Nephron (organoid): Measurements from ENCODE around the gene PDLIM5.
A peak's percentile ranks its signal among the peaks of the same experiment; 100 is the strongest.

Experiments used
- H3K27ac Mint-ChIP-seq, 3 experiments: 2 replicates each; pipeline ENCODE4 v1.8.0; 2020; ENCODE audit warnings: mixed read lengths in 3 of 3, mild to moderate bottlenecking in 2 of 3, moderate library complexity in 1 of 3
- H3K27me3 Mint-ChIP-seq: 2 replicates; pipeline ENCODE4 v1.8.0; 2021; ENCODE audit warnings: low read depth, mild to moderate bottlenecking, moderate library complexity, mixed read lengths
- H3K36me3 Mint-ChIP-seq: 2 replicates; pipeline ENCODE4 v1.8.0; 2020; ENCODE audit warnings: low read depth, mixed read lengths
- H3K4me1 Mint-ChIP-seq: 2 replicates; pipeline ENCODE4 v1.8.0; 2020; ENCODE audit warnings: mixed read lengths
- H3K4me3 Mint-ChIP-seq, 3 experiments: 2 replicates each; pipeline ENCODE4 v1.8.0; 2020; ENCODE audit warnings: mild to moderate bottlenecking in 3 of 3, mixed read lengths in 3 of 3, moderate library complexity in 2 of 3
- H3K9me3 Mint-ChIP-seq: 2 replicates; pipeline ENCODE4 v1.8.0; 2020; ENCODE audit warnings: mixed read lengths
- TF ChIP-seq, protein P1 (sequence below), 3 experiments: fragments of 200-600 bp; sonication (generic); IDR thresholded peaks; one replicate each; pipeline ENCODE4 v1.5.0; 2021; ENCODE audit warnings: antibody characterized with exemption in 3 of 3; ENCODE audit not compliant: unreplicated experiment in 3 of 3

The PDLIM5 gene

DNA sequence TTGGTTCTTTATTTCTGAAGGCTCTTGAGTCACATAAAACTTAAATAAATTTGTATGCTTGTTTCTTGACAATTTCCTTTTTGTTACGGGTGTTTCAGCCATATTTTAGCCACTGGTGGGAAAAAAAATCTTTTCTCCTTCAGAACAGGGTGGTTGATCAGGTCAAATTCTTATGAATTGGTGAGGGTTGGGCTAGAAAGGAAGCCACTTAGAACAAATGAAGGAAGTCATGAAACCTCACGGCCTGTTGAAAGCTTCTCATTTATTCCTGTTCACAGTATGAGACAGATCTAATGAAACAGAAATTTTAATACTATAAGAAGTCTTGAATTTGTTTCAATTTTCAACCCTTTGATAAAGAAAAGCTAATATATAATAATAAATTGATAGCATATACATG, 12.1 kb upstream of the PDLIM5 start:
- no peak overlapping the region for H3K27ac Mint-ChIP-seq
- TF ChIP-seq, protein P1, sequence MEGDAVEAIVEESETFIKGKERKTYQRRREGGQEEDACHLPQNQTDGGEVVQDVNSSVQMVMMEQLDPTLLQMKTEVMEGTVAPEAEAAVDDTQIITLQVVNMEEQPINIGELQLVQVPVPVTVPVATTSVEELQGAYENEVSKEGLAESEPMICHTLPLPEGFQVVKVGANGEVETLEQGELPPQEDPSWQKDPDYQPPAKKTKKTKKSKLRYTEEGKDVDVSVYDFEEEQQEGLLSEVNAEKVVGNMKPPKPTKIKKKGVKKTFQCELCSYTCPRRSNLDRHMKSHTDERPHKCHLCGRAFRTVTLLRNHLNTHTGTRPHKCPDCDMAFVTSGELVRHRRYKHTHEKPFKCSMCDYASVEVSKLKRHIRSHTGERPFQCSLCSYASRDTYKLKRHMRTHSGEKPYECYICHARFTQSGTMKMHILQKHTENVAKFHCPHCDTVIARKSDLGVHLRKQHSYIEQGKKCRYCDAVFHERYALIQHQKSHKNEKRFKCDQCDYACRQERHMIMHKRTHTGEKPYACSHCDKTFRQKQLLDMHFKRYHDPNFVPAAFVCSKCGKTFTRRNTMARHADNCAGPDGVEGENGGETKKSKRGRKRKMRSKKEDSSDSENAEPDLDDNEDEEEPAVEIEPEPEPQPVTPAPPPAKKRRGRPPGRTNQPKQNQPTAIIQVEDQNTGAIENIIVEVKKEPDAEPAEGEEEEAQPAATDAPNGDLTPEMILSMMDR (IDR thresholded peaks at IDR 0.05; ENCODE audit: unreplicated experiment in 3 of 3): no peak
- no peaks in the 10 kb centered on the region for H3K9me3 Mint-ChIP-seq
- no peak overlapping the region for H3K4me3 Mint-ChIP-seq
- H3K27me3 Mint-ChIP-seq: peaks cover 4% of the 10 kb centered on the region
- peaks cover 4% of the 10 kb centered on the region for H3K4me1 Mint-ChIP-seq
- no peaks in the 10 kb centered on the region for H3K36me3 Mint-ChIP-seq

DNA sequence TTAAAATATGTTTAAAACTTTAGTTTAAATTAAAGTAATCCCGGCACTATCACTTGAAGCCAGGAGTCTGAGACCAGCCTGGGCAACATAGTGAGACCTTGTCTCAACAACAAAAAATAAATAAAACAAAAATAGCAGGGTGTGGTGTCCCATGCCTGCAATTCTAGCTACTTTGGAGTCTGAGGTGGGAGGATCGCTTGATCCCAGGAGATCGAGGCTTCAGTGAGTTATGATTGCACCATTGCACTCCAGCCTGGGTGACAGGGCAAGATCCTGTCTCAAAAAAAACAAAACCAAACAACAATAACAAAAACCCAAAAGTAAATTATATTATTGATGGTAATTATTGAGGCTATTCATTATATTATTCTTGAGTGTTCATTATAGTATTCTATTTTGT, 9.9 kb upstream of the PDLIM5 start:
- peaks cover 4% of the 10 kb centered on the region for H3K4me1 Mint-ChIP-seq
- peaks cover under 1% of the 10 kb centered on the region for H3K27me3 Mint-ChIP-seq
- H3K4me3 Mint-ChIP-seq: no peak overlapping the region
- no peaks in the 10 kb centered on the region for H3K36me3 Mint-ChIP-seq
- TF ChIP-seq, protein P1 (IDR thresholded peaks at IDR 0.05; ENCODE audit: unreplicated experiment in 3 of 3): no peak
- H3K9me3 Mint-ChIP-seq: no peaks in the 10 kb centered on the region
- H3K27ac Mint-ChIP-seq: no peak overlapping the region

DNA sequence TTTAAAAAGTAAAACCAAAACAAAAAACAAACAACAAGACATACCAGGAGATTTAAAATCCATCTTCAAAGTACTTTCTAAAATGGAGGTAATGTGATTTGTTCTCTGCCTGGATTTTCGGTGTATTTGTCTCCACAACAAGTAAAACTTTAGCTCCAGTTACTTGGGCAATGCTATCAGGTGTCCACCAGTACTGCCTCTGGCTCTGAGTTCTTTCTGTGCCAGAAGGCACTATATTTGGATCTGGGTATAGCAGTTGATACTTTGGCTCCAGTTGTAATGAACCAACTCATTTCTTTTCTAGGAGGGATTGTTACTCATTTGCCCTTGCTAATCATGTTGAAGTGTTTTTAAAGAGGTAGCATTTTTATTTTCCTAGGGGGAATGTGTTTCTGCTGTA, 9.5 kb upstream of the PDLIM5 start:
- H3K36me3 Mint-ChIP-seq: no peaks in the 10 kb centered on the region
- no peaks in the 10 kb centered on the region for H3K9me3 Mint-ChIP-seq
- no peak overlapping the region for H3K4me3 Mint-ChIP-seq
- TF ChIP-seq, protein P1 (IDR thresholded peaks at IDR 0.05; ENCODE audit: unreplicated experiment in 3 of 3): no peak
- no peaks in the 10 kb centered on the region for H3K27me3 Mint-ChIP-seq
- H3K4me1 Mint-ChIP-seq: peaks cover 4% of the 10 kb centered on the region
- H3K27ac Mint-ChIP-seq: no peak overlapping the region

DNA sequence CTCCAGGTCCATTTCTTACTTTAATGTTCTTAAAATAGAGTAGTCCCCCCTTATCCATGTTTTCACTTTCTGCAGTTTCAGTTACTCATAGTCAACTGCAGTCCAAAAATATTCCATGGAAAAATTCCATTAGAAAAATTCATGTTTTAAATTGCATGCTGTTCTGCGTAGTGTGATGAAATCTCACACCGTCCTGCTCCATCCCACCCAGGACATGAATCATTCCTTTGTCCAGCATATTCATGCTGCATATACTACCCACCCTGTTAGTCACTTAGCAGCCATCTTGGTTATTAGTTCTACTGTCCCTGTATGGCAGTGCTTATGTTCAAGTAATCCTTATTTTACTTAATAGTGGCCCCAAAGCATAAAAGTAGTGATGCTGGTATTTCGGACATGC, 5.4 kb upstream of the PDLIM5 start:
- TF ChIP-seq, protein P1 (IDR thresholded peaks at IDR 0.05; ENCODE audit: unreplicated experiment in 3 of 3): no peak
- Mint-ChIP-seq H3K27me3 (no peaks in the 10 kb centered on the region), H3K9me3 (no peaks in the 10 kb centered on the region), H3K27ac (no peak overlapping the region), H3K36me3 (no peaks in the 10 kb centered on the region), H3K4me1 (peaks cover 10% of the 10 kb centered on the region), H3K4me3 (no peak overlapping the region)

DNA sequence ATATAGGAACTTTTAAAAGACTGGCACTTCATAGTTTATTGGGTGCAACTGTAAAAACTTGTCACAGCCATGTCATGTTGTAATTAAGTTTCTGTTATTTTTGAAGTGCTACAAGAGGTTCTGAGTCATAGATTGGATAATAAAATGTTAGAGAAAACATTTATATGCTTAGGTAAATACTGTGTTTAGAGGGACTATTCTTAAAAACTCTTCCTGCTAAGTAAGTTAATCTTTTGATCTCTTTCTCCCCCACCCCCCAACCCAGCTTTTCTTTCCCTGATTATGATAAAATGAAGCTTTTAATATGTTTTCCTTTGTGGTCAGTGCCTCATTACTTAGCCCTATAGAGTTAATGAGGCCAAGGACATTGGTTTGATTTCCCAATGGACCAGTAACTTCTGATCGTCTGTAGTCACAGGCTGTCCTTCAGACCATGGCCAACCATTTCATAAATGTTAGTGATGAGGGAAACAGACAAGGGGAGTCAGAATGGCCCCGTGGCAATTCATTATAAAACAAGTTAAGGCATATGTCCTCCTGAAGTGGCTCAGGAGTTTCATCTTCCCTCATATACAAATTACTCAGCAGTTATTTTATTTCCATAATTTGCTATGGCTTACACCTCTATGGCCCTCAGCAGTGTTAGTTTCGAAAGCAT, 3.9 kb upstream of the PDLIM5 start:
- Mint-ChIP-seq H3K4me1 (peaks cover 8% of the 10 kb centered on the region), H3K27me3 (no peaks in the 10 kb centered on the region), H3K9me3 (no peaks in the 10 kb centered on the region), H3K27ac (no peak overlapping the region), H3K36me3 (no peaks in the 10 kb centered on the region), H3K4me3 (no peak overlapping the region)
- TF ChIP-seq, protein P1 (IDR thresholded peaks at IDR 0.05; ENCODE audit: unreplicated experiment in 3 of 3): no peak

DNA sequence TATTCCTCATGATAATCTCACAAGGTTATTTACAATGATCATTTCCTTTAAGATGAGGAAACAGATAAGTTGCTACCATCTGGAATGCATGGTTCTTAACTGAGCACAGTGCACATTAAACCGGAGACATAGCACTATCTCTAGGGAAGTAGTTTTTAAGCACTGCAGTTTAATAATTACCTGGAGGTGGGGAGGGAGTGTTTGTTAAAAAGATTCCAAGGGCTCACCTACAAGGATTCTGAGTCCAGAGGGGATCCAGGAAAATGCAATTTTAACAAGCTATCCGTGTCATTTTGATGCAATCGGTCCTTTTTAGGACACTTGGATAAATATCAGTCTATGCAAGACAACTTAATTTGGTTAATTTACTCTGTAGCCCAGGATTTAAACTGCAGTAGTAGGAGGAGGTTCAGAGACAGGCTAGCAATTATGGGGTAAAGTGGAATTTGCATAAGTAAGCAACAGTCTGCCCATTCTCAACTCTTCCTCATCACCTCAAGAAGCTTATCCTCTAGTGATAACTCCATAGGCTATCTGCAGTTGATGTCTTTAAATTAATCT, 2.8 kb upstream of the PDLIM5 start:
- Mint-ChIP-seq H3K27me3 (no peaks in the 10 kb centered on the region), H3K27ac (peak overlapping the region in 2 of 3 experiments; percentile 18 to 29), H3K4me1 (peaks cover 13% of the 10 kb centered on the region), H3K36me3 (no peaks in the 10 kb centered on the region), H3K9me3 (no peaks in the 10 kb centered on the region), H3K4me3 (peak overlapping the region; percentile 40 to 63 (median 57))
- TF ChIP-seq, protein P1 (IDR thresholded peaks at IDR 0.05; ENCODE audit: unreplicated experiment in 3 of 3): no peak
